Myocyte (in vitro differentiated cells): ENCODE measurements around the gene DTNBP1. TPM values are rescaled to one million over a fixed set of nuclear protein-coding genes. Genes with fewer than 3 reads are reported as not detected.

Experiments used
- DNase-seq: peaks from one replicate; pipeline ENCODE4 v3.0.0-alpha.2; 2012; ENCODE audit warnings: low read depth
- total RNA-seq: library from RNA; depleted of rRNA; stranded (reverse); fragments of >200 nt; gene quantifications from 2 replicates; pipeline ENCODE4 v1.2.3, GENCODE V29; 2014

DTNBP1 gene
- total RNA-seq, 1 donor from 2014 or later = 4.3 TPM

DNA sequence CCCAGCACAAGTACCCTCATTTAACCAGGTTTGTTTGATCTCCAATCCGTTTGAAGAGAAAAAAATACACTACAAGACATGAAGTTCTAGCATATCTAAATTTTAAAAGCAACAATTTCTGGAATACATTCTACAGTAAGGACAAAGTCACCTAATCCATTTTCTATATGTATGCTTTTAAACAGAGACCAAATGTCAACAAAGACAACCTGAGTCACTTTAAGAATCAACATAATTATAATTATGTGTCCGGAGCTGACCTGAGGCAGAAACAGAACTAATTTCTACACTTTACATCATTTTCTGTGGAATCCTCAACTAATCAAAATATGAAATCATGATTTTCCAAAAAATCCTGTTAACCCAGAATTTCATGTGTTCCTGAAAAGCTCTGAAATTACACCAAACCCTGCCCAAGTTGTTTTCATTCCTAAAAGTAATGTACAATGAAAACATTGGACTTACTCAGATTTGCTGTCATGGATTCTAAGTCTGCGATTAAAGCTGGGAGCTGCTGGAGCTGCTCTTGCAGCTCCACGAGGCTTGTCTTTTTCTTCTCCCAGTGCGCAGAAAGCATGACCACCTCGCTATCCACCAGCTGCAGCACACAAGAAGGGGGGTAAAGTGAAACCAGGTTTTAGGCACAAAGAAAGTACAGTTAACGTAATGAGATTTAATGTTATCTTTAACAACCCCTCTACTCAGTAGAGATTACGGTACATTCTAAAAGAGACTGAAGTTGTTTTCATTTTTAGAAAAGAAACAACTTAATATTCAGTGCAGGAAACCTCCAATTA is 35.8 kb downstream of the DTNBP1 start:
- DNase-seq = no peak

DNA sequence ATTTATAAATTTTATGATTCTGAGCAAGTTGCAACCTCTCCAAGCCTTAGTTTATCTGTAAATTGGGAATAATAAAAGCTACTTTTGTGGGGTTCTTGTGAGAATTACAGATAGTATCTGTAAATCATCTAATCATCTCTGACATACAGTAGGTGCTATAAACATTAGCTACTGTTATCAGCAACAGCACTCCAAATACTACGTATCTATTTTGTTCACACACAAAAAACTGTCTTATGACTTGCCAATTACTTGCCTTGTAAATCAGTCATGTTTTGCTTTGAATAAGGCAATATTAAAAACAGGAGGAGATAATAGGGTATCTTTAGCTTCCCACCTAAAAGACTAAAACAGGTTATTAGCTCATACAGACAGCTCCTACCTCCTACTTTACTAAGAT is 36.7 kb downstream of the DTNBP1 start:
- no peak for DNase-seq

GRCh38 chr6:15623276-15624116 is 39.3 kb downstream of the DTNBP1 start:
- DNase-seq = peak; percentile 37

DNA sequence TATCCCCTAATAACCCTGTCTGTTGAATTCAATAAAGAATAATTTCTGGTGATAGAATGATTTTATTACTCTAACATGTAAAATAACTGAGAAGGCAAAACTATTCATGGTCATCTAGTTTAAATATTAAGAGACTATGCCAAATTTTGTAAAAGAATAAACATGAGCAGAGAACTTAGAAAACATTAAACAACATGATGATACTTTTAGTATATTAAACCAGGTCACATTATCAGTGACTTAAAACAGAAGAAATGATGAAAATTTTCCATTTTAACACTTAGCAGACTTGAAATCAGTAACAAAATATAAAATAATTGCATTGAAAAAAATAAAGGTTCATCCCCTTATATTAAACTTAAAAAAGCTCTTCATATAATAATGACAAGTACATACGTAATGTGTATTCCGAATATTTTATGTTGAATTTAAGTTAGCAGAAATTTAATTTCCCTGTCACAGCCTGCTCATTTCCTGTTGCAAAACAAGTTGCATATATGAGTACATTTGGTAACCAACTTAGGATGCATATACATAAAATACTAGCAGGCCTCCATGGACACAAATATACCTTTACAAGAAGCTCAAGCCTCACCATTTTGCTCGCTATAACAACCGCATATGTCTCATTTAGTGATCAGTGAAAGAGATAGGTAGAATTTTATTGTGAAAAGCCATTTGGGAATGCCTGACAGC is 40.6 kb downstream of the DTNBP1 start:
- DNase-seq = no peak

- DNase-seq = peak; percentile 18
Measured at GRCh38 chr6:15621203-15622044, 41.4 kb downstream of the DTNBP1 start.

DNA sequence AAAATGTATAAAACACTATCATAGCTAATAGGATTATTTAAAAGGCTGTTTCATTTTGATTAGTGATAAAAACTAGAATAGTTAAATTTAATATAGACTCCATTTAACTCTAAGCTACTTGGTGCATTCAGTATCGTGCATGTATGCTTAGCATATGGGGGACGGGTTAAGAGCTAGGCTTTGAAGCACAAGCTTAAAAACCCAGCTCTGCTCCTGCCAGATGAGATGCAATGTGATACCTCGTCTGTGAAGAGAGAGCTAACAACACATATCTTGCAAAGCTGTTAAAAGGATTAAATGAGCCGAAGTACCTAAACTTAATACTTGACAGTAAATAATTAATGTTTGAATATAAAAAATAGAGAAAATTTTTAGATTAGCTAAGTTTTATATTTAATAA is 42.2 kb downstream of the DTNBP1 start:
- DNase-seq = no peak

GRCh38 chr6:15619330-15619729 is 43.5 kb downstream of the DTNBP1 start:
- DNase-seq = no peak

GRCh38 chr6:15618685-15619084 is 44.1 kb downstream of the DTNBP1 start:
- no peak for DNase-seq

DNA sequence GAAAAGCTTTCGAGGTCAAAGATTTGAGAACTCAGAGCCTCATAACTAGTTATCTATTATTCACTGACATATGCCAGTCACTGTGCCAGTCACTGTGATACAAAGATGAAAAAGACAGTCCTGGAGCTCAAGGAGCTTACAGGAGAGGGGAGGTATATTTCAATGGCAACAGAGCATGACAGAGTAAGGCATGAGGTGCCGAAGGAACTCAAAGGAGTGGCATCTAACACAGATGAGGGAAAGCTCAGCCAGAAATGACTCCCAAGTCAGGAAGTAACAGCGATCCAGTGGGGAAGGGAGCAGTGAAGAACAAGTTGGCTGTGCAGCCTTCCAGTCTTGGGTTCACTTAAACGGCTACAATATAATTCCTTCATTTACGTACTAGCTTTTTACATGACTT is 46.6 kb downstream of the DTNBP1 start:
- no peak for DNase-seq

DNA sequence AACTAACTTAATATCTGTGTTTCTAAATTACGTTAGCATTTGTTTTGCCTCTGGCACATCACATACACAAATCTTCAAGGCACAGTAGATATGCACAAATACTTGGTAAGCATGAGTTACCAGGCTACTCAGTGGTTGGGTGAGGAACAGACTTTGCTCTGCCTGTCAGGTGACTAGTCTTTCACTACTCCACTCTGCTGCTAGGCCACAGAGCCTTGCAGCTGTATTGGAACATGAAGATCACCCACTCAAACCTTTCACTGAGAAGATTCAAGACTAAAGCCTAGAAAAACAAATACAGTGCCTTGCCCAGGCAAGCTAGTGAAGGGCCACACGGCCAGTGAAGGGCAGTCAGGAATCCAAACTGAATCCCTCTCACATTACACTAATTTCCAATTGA is 47.0 kb downstream of the DTNBP1 start:
- DNase-seq = no peak

DNA sequence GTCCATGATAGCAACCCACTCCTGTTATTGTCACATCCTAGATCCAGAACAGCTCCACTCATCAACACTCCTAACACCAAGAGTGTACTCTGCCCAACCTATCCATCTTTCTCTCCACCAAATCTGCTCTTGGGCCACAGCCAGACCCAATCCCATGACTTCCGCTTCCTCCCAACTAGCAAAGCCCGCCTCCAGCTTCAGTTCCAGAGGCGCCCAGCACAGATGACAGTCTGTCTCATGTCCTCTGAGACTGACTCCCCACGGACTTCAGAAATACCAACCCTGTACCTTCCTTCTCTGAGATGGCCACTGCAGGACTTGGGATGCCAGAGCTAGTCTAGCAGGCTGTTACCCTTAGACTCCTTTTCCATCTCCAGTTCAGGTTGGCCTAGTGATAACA is 48.6 kb downstream of the DTNBP1 start:
- DNase-seq = no peak

DNA sequence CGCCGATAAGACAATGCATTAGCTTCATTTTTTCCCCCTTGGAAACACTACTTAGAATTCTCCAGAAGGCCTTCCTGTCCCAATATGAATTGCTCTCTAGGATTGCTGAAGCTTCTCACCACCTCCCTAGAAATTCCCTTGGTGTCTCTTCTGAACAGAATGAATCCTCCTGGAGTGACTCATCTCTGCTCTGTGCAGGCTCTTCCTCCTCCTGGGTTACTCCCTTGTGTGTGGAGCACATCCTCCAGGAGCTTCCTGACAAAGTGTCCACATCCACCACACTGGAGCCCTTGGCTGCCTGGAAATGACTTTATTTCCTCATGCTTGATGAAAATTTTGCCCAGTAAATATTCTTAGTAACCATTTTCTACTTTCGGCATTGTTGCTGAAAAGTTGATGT is 54.4 kb downstream of the DTNBP1 start:
- DNase-seq = peak; percentile 70

- DNase-seq = no peak
Measured at GRCh38 chr6:15607603-15608002, 55.2 kb downstream of the DTNBP1 start.

GRCh38 chr6:15606347-15606746 is 56.5 kb downstream of the DTNBP1 start:
- peak; percentile 38 for DNase-seq

DNA sequence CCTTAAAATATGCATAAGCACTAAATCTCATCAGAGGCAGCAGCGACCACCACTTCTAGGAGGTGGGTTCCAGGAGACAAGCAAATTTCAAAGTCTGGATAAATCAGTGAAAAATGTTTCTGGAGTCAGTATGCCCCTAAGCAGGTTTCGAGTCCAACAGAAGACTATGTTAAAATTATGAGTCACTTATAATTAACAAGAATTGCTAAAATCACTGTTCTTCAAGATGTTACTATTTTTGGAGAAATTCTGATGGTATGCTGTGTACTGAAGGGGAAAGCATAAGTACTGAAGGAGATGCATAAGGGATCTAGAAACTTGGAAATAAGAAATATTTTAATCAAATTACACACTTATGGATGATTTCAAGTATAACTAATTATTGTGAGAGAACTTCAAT is 58.0 kb downstream of the DTNBP1 start:
- no peak for DNase-seq

- no peak for DNase-seq
Measured at GRCh38 chr6:15602154-15602553, 60.7 kb downstream of the DTNBP1 start.

DNA sequence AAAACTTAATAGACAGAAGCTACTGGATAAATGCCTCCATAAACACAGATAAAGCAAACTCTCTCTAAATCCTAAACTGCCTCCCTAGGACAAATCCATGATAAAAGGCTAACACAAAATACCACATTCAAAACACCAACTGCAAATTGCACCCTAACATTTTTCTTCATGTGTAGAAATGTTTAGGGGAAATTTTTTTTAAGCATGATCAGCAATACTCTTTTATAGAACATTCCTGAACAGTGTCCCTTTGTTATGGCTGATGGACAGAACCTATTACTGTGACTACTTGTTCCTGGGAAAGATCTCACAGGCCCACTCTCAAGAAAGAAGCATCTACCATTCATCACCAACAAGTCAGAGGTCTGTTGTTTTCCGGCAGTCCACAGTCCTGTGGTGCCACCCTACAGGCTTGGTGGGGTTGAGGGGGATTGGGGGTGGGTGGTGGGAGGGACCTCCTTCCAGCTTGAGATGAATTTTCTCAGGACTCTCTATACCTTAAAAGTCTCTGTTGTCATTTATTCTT is 64.5 kb downstream of the DTNBP1 start:
- DNase-seq = no peak

- no peak for DNase-seq
Measured at GRCh38 chr6:15596186-15596896, 66.5 kb downstream of the DTNBP1 start.

DNA sequence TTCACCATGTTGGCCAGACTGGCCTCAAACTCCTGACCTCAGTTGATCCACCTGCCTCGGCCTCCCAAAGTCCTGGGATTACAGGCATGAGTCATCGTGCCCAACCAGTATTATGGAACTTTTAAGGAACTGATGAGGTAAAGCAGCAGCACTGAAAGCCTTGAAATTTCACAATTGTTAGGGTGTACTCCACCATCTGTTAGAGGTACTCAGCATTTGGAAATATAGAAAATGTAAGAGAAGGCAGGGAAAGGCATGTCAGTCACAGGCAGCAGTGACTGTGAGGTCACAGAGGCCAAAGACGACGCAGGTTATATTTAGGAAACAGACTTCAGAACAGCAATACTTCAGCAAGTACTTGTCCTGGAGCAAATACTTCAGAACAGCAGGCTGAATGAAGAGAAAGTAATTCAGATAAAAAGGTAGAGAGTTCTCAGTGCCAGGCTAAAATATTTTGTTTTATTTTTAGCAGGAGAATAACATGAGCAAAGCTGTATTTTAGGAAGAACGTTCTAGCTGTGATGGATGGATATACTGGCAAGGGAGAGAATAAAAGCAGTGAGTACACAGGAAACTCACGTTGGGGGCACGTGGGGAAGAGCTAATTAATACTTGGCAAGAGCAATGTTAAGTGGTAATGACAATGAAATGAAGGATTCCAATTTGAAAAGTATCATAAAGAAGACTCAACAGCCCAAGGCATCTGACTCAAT is 67.2 kb downstream of the DTNBP1 start:
- DNase-seq = peak; percentile 72
